ENCODE results near the gene GPR153.

- TF ChIP-seq CTCF (conservative IDR thresholded peaks at IDR 0.05 in 1 of 2, IDR thresholded peaks at IDR 0.05 in 1 of 2; ENCODE audit: low read depth in 1 of 2, low read length in 2 of 2): no peak
- no peak for TF ChIP-seq EZH2 (IDR thresholded peaks at IDR 0.05; ENCODE audit: low read length, missing control alignments)
These were observed 42.3 kb downstream of the GPR153 start for GRCh38 chr1:6218375-6219164.
